GM18868 (cell line): ENCODE measurements around the gene B2M.
"Not testable (repeated sequence)": the region's sequence is repeated elsewhere in the genome, so short reads cannot be mapped to it uniquely, and the experiment has no call there.

ENCODE experiments used
- ATAC-seq: cut with Tn5 transposase; IDR thresholded peaks from one replicate; pipeline ENCODE4 v1.9.1; 2021; ENCODE audit warnings: mild to moderate bottlenecking, moderate library complexity; ENCODE audit not compliant: unreplicated experiment

B2M gene

DNA sequence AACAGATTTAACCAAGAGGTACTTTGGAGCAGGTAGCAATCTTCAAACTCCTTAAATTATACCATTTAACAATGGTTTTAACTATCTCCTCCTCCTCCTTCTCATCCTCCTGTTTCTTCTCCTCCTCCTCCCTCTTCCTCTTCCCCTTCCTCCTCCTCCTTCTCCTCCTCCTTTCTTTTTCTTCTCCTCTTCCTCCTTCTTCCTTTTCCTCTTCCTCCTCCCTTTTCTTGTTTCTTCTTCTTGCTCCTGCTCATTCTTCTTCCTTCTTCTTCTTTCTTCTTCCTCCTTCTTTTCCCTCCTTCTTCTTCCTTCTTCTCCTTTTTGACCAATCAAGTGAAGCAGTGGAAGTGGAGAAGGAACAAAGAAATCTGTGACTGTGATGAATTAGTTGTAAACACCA is 14.3 kb upstream of the B2M start:
- ATAC-seq = no peak

DNA sequence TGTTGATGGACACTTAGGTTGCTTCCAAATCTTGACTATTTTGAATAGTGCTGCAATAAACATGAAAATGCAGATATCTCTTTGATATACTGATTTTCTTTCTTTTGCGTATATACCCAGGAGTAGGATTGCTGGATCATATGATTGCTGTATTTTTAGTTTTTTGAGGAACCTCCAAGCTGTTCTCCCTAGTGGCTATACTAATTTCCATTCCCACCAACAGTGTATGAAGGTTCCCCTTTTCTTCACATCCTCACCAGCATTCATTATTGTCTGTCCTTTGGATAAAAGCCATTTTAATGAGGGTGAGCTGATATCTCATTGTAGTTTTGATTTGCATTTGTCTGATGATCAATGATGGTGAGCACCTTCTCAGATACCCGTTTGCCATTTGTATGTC is 12.7 kb upstream of the B2M start:
- no peak for ATAC-seq

DNA sequence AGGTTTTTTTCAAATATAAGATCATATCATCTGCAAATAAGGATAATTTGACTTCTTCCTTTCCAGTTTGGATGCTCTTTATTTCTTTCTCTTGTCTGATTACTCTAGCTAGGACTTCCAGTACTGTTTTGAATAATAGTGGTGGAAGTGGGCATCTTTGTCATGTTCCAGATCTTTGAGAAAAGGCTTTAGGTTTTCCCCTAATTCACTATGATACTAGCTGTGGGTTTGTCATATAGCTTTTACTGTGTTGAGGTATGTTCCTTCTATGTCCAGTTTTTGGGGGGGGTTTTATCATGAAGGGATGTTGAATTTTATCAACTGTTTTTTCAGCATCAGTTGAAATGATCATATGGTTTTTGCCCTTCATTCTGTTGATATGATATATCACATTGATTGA is 10.6 kb upstream of the B2M start:
- not testable (repeated sequence) for ATAC-seq

DNA sequence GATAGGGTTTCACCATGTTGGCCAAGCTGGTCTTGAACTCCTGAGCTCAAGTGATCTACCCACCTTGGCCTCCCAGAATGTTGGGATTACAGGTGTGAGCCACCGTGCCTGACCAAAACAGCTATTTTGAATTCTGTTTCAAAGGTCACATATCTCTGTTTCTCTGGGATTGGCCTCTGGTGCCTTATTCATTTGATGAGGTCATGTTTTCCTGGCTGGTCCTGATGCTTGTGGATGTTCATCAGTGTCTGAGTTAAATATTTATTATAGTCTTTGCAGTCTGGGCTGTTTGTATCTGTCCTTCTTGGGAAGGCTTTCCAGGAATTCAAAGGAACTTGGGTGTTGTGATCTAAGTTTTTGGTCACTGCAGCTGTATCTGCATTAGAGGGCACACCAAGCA is 5.3 kb upstream of the B2M start:
- no peak for ATAC-seq

DNA sequence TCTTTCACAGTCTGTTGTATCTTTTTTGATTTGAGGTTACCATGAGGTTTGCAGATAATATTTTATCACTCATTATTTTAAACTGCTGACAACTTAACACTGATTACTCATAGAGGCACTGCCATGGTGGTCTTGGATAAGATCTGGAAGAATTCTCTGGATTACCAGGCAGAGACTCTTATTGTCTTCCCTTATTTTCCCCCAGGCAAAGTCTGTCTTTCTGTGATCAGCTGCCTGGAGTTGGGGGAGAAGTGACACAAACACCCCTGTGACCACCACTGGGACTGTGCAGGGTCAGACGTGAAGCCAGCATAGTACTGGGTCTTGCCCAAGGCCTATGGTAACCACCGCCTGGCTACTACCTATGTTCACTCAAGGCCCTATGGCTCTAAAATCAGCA is 4.9 kb upstream of the B2M start:
- ATAC-seq = no peak

DNA sequence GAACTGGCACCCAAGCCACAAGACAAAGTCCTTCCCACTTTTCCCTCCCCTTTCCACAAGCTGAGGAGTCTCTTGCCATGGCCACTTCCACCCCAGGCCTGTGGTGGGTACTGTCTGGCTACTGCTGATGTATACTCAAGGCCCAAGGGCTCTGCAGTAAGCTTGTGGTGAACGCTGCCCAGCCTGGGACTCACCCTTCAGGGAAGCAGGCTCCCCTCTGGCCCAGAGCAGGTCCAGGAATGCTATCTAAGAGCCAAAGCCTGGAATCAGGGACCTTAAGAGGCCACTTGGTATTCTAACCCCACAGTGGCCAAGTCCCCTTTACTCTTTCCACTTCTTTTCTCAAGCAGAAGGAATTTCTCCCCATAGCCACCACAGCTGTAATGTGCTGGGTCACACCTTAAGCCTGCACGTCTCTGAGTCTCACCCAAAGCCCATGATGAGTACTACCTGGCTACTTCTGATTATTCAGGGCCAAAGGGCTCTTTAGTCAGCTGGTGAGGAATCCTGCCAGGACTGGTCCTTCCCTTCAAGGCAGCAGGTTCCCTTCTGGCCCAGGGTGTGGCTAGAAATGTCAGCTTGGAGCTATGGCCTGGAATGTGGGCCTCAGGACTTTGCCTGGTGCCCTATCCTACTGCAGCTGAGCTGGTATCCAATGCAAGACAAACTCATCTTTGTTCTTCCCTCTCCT is 4.2 kb upstream of the B2M start:
- no peak for ATAC-seq

DNA sequence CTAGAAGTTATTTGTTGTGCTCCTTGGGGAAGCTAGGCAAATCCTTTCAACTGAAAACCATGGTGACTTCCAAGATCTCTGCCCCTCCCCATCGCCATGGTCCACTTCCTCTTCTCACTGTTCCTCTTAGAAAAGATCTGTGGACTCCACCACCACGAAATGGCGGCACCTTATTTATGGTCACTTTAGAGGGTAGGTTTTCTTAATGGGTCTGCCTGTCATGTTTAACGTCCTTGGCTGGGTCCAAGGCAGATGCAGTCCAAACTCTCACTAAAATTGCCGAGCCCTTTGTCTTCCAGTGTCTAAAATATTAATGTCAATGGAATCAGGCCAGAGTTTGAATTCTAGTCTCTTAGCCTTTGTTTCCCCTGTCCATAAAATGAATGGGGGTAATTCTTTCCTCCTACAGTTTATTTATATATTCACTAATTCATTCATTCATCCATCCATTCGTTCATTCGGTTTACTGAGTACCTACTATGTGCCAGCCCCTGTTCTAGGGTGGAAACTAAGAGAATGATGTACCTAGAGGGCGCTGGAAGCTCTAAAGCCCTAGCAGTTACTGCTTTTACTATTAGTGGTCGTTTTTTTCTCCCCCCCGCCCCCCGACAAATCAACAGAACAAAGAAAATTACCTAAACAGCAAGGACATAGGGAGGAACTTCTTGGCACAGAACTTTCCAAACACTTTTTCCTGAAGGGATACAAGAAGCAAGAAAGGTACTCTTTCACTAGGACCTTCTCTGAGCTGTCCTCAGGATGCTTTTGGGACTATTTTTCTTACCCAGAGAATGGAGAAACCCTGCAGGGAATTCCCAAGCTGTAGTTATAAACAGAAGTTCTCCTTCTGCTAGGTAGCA is 851 bp upstream of the B2M start:
- no peak for ATAC-seq

DNA sequence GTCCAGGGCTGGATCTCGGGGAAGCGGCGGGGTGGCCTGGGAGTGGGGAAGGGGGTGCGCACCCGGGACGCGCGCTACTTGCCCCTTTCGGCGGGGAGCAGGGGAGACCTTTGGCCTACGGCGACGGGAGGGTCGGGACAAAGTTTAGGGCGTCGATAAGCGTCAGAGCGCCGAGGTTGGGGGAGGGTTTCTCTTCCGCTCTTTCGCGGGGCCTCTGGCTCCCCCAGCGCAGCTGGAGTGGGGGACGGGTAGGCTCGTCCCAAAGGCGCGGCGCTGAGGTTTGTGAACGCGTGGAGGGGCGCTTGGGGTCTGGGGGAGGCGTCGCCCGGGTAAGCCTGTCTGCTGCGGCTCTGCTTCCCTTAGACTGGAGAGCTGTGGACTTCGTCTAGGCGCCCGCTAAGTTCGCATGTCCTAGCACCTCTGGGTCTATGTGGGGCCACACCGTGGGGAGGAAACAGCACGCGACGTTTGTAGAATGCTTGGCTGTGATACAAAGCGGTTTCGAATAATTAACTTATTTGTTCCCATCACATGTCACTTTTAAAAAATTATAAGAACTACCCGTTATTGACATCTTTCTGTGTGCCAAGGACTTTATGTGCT is 527 bp downstream of the B2M start:
- peak; percentile 10 for ATAC-seq

DNA sequence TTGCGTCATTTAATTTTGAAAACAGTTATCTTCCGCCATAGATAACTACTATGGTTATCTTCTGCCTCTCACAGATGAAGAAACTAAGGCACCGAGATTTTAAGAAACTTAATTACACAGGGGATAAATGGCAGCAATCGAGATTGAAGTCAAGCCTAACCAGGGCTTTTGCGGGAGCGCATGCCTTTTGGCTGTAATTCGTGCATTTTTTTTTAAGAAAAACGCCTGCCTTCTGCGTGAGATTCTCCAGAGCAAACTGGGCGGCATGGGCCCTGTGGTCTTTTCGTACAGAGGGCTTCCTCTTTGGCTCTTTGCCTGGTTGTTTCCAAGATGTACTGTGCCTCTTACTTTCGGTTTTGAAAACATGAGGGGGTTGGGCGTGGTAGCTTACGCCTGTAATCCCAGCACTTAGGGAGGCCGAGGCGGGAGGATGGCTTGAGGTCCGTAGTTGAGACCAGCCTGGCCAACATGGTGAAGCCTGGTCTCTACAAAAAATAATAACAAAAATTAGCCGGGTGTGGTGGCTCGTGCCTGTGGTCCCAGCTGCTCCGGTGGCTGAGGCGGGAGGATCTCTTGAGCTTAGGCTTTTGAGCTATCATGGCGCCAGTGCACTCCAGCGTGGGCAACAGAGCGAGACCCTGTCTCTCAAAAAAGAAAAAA is 1.2 kb downstream of the B2M start:
- no peak for ATAC-seq

DNA sequence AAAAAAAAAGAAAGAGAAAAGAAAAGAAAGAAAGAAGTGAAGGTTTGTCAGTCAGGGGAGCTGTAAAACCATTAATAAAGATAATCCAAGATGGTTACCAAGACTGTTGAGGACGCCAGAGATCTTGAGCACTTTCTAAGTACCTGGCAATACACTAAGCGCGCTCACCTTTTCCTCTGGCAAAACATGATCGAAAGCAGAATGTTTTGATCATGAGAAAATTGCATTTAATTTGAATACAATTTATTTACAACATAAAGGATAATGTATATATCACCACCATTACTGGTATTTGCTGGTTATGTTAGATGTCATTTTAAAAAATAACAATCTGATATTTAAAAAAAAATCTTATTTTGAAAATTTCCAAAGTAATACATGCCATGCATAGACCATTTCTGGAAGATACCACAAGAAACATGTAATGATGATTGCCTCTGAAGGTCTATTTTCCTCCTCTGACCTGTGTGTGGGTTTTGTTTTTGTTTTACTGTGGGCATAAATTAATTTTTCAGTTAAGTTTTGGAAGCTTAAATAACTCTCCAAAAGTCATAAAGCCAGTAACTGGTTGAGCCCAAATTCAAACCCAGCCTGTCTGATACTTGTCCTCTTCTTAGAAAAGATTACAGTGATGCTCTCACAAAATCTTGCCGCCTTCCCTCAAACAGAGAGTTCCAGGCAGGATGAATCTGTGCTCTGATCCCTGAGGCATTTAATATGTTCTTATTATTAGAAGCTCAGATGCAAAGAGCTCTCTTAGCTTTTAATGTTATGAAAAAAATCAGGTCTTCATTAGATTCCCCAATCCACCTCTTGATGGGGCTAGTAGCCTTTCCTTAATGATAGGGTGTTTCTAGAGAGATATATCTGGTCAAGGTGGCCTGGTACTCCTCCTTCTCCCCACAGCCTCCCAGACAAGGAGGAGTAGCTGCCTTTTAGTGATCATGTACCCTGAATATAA is 2.0 kb downstream of the B2M start:
- no peak for ATAC-seq

DNA sequence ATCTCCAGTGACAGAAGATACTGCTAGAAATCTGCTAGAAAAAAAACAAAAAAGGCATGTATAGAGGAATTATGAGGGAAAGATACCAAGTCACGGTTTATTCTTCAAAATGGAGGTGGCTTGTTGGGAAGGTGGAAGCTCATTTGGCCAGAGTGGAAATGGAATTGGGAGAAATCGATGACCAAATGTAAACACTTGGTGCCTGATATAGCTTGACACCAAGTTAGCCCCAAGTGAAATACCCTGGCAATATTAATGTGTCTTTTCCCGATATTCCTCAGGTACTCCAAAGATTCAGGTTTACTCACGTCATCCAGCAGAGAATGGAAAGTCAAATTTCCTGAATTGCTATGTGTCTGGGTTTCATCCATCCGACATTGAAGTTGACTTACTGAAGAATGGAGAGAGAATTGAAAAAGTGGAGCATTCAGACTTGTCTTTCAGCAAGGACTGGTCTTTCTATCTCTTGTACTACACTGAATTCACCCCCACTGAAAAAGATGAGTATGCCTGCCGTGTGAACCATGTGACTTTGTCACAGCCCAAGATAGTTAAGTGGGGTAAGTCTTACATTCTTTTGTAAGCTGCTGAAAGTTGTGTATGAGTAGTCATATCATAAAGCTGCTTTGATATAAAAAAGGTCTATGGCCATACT is 4.0 kb downstream of the B2M start:
- ATAC-seq = no peak

DNA sequence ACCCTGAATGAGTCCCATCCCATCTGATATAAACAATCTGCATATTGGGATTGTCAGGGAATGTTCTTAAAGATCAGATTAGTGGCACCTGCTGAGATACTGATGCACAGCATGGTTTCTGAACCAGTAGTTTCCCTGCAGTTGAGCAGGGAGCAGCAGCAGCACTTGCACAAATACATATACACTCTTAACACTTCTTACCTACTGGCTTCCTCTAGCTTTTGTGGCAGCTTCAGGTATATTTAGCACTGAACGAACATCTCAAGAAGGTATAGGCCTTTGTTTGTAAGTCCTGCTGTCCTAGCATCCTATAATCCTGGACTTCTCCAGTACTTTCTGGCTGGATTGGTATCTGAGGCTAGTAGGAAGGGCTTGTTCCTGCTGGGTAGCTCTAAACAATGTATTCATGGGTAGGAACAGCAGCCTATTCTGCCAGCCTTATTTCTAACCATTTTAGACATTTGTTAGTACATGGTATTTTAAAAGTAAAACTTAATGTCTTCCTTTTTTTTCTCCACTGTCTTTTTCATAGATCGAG is 4.5 kb downstream of the B2M start:
- no peak for ATAC-seq

DNA sequence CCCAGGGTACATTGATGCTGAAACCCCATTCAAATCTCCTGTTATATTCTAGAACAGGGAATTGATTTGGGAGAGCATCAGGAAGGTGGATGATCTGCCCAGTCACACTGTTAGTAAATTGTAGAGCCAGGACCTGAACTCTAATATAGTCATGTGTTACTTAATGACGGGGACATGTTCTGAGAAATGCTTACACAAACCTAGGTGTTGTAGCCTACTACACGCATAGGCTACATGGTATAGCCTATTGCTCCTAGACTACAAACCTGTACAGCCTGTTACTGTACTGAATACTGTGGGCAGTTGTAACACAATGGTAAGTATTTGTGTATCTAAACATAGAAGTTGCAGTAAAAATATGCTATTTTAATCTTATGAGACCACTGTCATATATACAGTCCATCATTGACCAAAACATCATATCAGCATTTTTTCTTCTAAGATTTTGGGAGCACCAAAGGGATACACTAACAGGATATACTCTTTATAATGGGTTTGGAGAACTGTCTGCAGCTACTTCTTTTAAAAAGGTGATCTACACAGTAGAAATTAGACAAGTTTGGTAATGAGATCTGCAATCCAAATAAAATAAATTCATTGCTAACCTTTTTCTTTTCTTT is 5.8 kb downstream of the B2M start:
- no peak for ATAC-seq

DNA sequence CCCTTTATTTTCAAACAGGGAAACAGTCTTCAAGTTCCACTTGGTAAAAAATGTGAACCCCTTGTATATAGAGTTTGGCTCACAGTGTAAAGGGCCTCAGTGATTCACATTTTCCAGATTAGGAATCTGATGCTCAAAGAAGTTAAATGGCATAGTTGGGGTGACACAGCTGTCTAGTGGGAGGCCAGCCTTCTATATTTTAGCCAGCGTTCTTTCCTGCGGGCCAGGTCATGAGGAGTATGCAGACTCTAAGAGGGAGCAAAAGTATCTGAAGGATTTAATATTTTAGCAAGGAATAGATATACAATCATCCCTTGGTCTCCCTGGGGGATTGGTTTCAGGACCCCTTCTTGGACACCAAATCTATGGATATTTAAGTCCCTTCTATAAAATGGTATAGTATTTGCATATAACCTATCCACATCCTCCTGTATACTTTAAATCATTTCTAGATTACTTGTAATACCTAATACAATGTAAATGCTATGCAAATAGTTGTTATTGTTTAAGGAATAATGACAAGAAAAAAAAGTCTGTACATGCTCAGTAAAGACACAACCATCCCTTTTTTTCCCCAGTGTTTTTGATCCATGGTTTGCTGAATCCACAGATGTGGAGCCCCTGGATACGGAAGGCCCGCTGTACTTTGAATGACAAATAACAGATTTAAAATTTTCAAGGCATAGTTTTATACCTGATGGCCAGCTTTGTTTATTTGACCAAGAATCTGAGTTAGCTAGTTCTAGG is 7.0 kb downstream of the B2M start:
- no peak for ATAC-seq

DNA sequence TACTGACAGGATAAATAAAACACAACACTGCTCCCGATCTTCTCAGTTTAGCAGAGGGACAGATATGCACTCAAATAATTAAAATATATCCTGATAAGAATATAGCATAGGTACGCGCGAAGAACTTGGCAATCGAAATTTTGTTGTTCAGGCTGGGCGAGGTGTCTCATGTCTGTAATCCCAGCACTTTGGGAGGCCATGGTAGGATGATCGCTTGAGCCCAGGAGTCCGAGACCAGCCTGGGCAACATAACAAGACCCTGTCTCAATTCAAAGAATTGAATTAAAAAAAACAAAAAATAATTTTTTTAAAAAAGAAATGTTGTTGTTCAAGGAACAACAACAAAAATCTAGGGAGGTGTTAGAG is 7.6 kb downstream of the B2M start:
- ATAC-seq = no peak

DNA sequence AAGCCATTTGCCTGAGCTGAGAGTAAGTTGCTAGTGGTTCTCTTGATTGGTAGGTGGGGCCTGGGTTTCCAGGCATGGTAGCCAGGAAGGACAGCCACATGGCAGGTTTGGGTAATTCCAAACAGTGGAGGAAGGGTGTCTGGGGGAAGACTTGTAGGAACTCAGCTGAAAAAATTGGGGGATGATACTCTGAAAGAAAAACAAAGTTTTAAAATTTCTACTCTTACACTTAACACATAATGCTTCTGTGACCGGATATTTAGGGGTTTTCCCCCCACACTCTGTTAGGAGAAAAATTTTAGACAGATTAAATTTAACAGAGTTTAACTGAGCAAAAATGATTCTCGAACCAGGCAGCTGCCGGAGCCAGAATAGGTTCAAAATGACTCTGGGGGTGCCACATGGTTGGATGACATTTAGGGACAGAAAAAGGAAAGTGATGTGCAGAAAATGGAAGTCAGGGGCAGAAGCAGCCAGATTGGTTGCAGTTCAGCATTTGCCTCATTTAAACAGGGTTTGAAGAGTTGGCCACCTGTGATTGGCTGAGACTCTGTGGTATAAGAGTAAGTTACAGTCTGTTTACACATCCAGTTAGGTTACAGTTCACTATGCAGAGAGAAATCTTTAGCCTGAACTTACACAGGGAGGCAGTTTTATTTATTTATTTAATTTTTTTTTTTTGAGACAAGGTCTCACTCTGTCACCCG is 8.1 kb downstream of the B2M start:
- ATAC-seq = peak; percentile 53

DNA sequence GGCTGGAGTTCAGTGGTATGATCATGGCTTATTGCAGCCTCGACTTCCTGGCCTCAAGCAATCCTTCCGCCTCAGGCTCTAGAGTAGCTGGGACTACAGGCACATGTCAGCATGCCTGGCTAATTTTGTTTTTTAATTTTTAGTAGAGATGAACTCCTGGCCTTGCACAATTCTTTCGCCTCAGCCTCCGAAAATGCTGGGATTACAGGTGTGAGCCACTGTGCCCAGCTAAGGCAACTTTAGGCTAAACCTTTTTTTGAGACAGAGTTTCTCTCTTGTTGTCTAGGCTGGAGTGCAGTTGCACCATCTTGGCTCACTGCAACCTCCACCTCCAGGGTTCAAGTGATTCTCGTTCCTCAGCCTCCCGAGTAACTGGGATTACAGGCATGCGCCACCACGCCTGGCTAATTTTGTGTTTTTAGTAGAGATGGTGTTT is 8.7 kb downstream of the B2M start:
- not testable (repeated sequence) for ATAC-seq
